Bronchial epithelial cell (primary cell): ENCODE results near the gene STK32C. TPM values are rescaled to one million over a fixed set of nuclear protein-coding genes. Genes with fewer than 3 reads are reported as not detected.

Experiments
- DNase-seq: peaks from one replicate; pipeline ENCODE4 v3.0.0-alpha.2; 2010; ENCODE audit warnings: low read depth
- FAIRE-seq: peaks from 2 replicates; lab custom pipeline; 2011; peaks lifted over from hg19 to GRCh38; lab: Jason Lieb, UNC
- H3K27me3 ChIP-seq: 2 replicates; pipeline ENCODE4 v1.5.1; 2011; ENCODE audit warnings: low read length; ENCODE audit not compliant: control insufficient read depth, insufficient read depth
- H3K36me3 ChIP-seq: 2 replicates; pipeline ENCODE4 v1.5.1; 2011; ENCODE audit warnings: low read length; ENCODE audit not compliant: control insufficient read depth, insufficient read depth
- H3K4me3 ChIP-seq: 2 replicates; pipeline ENCODE4 v1.5.1; 2011; ENCODE audit warnings: mild to moderate bottlenecking, low read depth, low read length, control low read depth
- total RNA-seq: library from RNA; depleted of rRNA; stranded (reverse); fragments of >200 nt; gene quantifications from 2 replicates; pipeline ENCODE4 v1.2.1, GENCODE V29; 2014
- TF ChIP-seq, protein P1 (sequence below): IDR thresholded peaks from 2 replicates; pipeline ENCODE4 v1.5.1; 2011; ENCODE audit warnings: mild to moderate bottlenecking, moderate library complexity, low read length, control low read depth, inconsistent platforms; ENCODE audit not compliant: insufficient read depth, severe bottlenecking

Gene STK32C
- total RNA-seq, 1 donor from 2014 or later, result 9.7 TPM

DNA sequence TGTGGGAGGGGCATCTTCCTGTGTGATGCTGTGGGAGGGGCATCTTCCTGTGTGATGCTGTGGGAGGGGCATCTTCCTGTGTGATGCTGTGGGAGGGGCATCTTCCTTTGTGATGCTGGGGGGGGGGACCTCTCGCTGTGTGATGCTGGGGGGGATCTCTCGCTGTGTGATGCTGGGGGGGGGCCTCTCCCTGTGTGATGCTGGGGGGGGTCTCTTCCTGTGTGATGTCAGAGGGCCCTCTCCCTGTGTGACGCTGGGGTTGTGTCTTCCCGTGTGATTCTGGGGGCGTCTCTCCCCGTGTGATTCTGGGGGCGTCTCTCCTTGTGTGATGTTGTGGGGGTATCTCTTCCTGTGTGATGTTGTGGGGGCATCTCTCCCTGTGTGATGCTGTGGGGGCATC lies 148.9 kb downstream of the STK32C start:
- Histone ChIP-seq H3K27me3 (no peaks in the 10 kb centered on the region), H3K36me3 (no peaks in the 10 kb centered on the region), H3K4me3 (no peak overlapping the region)
- no peak for FAIRE-seq
- TF ChIP-seq, protein P1, sequence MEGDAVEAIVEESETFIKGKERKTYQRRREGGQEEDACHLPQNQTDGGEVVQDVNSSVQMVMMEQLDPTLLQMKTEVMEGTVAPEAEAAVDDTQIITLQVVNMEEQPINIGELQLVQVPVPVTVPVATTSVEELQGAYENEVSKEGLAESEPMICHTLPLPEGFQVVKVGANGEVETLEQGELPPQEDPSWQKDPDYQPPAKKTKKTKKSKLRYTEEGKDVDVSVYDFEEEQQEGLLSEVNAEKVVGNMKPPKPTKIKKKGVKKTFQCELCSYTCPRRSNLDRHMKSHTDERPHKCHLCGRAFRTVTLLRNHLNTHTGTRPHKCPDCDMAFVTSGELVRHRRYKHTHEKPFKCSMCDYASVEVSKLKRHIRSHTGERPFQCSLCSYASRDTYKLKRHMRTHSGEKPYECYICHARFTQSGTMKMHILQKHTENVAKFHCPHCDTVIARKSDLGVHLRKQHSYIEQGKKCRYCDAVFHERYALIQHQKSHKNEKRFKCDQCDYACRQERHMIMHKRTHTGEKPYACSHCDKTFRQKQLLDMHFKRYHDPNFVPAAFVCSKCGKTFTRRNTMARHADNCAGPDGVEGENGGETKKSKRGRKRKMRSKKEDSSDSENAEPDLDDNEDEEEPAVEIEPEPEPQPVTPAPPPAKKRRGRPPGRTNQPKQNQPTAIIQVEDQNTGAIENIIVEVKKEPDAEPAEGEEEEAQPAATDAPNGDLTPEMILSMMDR, result no peak
- DNase-seq, result no peak

GRCh38 chr10:132158122-132158741 lies 149.5 kb downstream of the STK32C start:
- Histone ChIP-seq H3K4me3 (no peak overlapping the region), H3K36me3 (no peaks in the 10 kb centered on the region), H3K27me3 (no peaks in the 10 kb centered on the region)
- TF ChIP-seq, protein P1, result no peak
- DNase-seq (no peak), FAIRE-seq (no peak)

Other genes starting within 250 kb of the STK32C start
- under 0.01 TPM in 1 of 2 replicates, not detected in the other for gene JAKMIP3, start 242.0 kb downstream of the STK32C start, total RNA-seq
- gene DPYSL4, start 121.0 kb downstream of the STK32C start, total RNA-seq, result 0.13 and 0.26 TPM in 2 replicates
- gene LRRC27, start 24.2 kb upstream of the STK32C start, total RNA-seq, result 4.7 and 6.9 TPM in 2 replicates
- gene PWWP2B, start 89.2 kb upstream of the STK32C start, total RNA-seq, result 39.4 and 40.0 TPM in 2 replicates
- 22.8 and 29.5 TPM in 2 replicates for gene INPP5A, start 229.8 kb upstream of the STK32C start, total RNA-seq